Tibial nerve (tissue), 4 donors: ENCODE results near the gene BCO1.

Experiments
- CTCF ChIP-seq, 5 experiments: fragments of 200-600 bp in 3 of 5; fragments of 450-650 bp in 2 of 5; sonication (generic) in 3 of 5; IDR thresholded peaks; one replicate each; pipeline ENCODE4 v1.5.1; 2016 to 2019; ENCODE audit warnings: antibody characterized with exemption in 5 of 5, mild to moderate bottlenecking in 3 of 5, moderate library complexity in 2 of 5
- EP300 ChIP-seq, 2 donors: sonication (generic); formaldehyde crosslinking; IDR thresholded peaks; one replicate each; pipeline ENCODE4 v1.6.1; 2017; ENCODE audit warnings: antibody characterized with exemption in 2 of 2, mild to moderate bottlenecking in 1 of 2

- TF ChIP-seq CTCF (IDR thresholded peaks at IDR 0.05) (no peak), EP300 (IDR thresholded peaks at IDR 0.05) (no peak)
Measured at GRCh38 chr16:81224824-81225223, 13.7 kb upstream of the BCO1 start.
